ENCODE measurements around the gene PIGV.

DNA sequence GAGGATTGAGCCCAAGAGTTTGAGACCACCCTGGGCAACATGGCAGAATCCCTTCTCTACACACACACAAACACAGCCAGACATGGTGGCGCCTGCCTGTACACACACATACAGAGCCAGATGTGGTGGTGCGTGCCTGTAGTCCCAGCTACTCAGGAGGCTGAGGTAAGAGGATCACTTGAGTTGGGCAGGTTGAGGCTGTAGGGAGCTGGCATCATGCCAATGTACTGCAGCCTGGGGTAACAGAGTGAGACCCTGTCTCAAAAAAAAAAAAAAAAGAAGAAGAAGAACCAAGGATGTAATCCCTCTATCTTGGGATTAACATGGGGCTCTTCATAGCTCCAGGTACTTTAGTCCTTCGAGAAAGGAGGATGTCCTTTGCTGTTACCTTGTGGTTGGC, 29.4 kb upstream of the PIGV start:
- TF ChIP-seq CTCF (IDR thresholded peaks at IDR 0.05; ENCODE audit: low read depth, low read length, poor library complexity, severe bottlenecking) (no peak), EZH2phosphoT487 (IDR thresholded peaks at IDR 0.05; ENCODE audit: borderline replicate concordance, low read length) (no peak)
